AG04449 (cell line): ENCODE measurements around the gene KCNQ5.

Experiments used
- CTCF ChIA-PET: fragments of 350-600 bp; formaldehyde crosslinking; extraction: SDS; loops from one replicate; lab custom pipeline; 2021; ENCODE audit warnings: antibody characterized with exemption; lab: Yijun Ruan, JAX
- POLR2A ChIA-PET: fragments of 400-600, 350-600 bp; formaldehyde crosslinking; extraction: SDS; loops from one replicate; lab custom pipeline; 2020; ENCODE audit warnings: antibody characterized with exemption, inconsistent platforms; lab: Yijun Ruan, JAX
- DNase-seq: peaks from one replicate; pipeline ENCODE4 v3.0.0-alpha.2; 2010; ENCODE audit warnings: low read depth, low spot score
- H3K4me3 ChIP-seq: 2 replicates; pipeline ENCODE4 v1.5.1; 2011; ENCODE audit warnings: low read depth, mild to moderate bottlenecking, control low read depth, low read length
- TF ChIP-seq, protein P1 (sequence below): IDR thresholded peaks from one replicate; pipeline ENCODE4 v1.5.1; 2011; ENCODE audit warnings: mild to moderate bottlenecking, moderate library complexity, low read length, control low read depth, inconsistent platforms; ENCODE audit not compliant: insufficient read depth; ENCODE audit errors: missing control alignments

The KCNQ5 gene

DNA sequence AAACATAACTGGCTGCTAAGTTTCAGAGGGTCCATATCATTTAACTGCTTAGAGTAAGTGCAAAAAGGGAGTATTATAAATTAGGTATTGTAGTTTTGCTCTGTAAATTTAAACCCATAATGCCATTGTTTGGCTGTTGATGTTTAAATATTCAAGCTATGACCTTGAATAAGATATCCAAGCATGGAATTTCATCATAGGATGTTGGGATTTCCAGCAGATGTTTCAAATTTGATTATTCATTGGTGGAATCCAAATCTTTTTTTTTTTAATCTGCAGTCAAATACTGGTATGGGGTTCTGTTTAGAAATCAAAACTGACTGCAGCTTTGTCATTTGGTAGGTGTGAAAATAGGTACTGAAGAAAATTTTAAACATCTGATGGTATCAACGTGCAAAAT, 442.4 kb downstream of the KCNQ5 start:
- no peak overlapping the region for H3K4me3 ChIP-seq
- ChIA-PET CTCF (interaction anchor here (1.1 to 1.4 kb wide), 3 partner anchors 9 to 439 kb away, joined by 4 read pairs; no protein-coding TSS in a partner anchor), POLR2A (no interaction called here)
- TF ChIP-seq, protein P1, sequence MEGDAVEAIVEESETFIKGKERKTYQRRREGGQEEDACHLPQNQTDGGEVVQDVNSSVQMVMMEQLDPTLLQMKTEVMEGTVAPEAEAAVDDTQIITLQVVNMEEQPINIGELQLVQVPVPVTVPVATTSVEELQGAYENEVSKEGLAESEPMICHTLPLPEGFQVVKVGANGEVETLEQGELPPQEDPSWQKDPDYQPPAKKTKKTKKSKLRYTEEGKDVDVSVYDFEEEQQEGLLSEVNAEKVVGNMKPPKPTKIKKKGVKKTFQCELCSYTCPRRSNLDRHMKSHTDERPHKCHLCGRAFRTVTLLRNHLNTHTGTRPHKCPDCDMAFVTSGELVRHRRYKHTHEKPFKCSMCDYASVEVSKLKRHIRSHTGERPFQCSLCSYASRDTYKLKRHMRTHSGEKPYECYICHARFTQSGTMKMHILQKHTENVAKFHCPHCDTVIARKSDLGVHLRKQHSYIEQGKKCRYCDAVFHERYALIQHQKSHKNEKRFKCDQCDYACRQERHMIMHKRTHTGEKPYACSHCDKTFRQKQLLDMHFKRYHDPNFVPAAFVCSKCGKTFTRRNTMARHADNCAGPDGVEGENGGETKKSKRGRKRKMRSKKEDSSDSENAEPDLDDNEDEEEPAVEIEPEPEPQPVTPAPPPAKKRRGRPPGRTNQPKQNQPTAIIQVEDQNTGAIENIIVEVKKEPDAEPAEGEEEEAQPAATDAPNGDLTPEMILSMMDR, result no peak
- DNase-seq, result no peak

DNA sequence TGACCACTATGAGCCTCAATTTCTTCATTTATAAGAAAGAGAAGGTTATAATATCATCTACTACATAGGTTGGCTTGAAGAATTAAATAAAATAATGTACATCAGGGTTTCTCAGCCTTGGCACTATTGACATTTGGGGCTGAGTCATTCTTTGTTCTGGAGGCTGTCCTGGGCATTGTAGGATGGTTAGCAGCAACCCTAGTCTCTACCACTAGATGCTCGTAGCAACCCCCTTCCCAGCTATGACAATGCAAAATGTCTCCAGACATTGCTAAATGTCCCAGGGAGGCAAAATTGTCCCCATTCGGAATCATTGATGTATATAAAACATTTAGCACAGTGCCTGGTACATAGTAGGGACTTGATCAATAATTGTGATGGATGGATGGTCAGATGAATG, 451.4 kb downstream of the KCNQ5 start:
- TF ChIP-seq, protein P1, result no peak
- ChIA-PET POLR2A (no interaction called here), CTCF (interaction anchor here (0.9 to 1.9 kb wide), 2 partner anchors 9 kb away, joined by 3 to 4 read pairs; no protein-coding TSS in a partner anchor)
- DNase-seq, result no peak
- no peak overlapping the region for H3K4me3 ChIP-seq

DNA sequence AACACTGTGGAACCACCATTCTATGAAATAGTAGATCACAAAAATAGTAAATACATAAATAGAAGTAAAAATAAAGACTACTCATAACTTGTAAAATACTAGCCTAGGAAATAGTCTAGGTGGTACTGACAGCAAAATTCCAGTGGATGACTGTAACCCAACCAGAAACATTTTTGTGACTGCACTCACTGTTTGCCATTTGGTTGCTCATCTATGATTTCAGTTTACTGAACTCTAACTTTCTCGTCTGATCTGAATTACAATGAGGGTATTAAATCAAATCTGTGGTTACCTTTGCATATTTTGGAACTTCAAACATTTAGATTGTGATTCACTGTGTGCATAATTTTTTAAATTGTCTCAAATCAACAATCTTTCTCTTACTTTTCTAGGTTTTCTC, 452.3 kb downstream of the KCNQ5 start:
- POLR2A ChIA-PET, result no interaction called here
- DNase-seq, result no peak

DNA sequence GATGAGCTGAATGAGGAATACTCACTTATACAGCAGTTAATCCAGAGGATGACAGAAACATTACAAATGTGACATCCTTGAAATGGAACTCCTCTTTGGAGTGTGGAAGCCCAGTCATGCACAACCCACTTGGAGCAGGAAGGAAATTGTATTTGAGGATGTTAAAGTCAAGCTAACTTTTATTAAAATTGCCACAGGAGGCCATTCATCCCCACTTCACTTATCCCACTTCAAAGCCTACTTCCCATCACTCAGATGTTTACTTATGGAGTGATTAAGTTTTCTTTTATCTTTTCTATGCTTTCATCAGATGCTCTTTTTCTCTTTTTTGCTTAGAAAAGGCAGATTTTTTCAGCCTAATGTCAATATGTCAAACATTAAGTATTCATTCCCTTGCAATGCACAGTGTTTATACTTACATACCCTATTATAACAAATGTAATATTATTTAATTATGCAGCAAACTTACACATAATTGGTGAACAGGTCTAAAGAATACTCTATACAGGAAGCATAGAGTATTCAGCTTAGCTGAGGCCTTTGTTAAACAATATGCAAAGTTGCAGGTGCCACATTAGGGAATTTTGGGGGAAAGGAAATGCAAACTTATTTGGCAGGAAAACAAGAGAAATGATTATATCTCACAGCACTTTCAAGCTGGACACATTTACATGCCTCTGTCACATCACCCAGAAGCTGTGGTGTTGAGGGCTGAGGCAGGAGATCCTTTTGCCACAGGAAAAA, 454.5 kb downstream of the KCNQ5 start:
- ChIA-PET CTCF (interaction anchor here (0.8 to 1.4 kb wide), 2 partner anchors 12 to 460 kb away, joined by 3 to 4 read pairs; no protein-coding TSS in a partner anchor), POLR2A (no interaction called here)
- H3K4me3 ChIP-seq, result no peak overlapping the region
- no peak for DNase-seq
- TF ChIP-seq, protein P1, result no peak

More for the DNA sequence above, 452.3 kb downstream of the KCNQ5 start:
- TF ChIP-seq, protein P1, result no peak
- CTCF ChIA-PET, result interaction anchor here (1.9 kb wide), 1 partner anchor 10 kb away, joined by 4 read pairs; no protein-coding TSS in a partner anchor
- no peak overlapping the region for H3K4me3 ChIP-seq

DNA sequence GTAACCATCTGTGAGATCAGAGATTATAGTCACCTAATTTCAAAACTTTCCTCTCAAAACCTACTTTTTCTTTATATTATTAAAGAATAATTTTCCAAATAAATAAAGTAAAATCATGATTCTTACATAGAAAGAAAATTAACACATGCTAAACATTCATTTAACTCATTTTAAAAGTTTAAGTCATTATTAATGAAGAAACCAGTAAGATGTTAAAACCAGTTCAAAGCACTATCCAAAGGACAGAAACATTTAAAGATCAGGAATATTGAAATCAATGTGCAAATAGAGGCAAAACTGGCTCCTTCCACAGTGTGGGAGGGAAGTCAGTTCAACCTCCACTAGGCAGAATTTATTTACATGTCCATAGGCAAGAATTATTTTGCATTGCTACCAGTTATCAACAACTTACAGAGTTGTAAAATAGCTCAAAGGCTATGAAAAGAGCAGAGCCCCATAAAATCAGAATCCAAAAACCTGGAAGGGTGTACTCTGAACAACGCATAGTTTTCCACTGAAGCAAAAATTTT, 456.5 kb downstream of the KCNQ5 start:
- POLR2A ChIA-PET, result interaction anchor here (0.6 kb wide), 1 partner anchor 1017 kb away, joined by 3 read pairs; no protein-coding TSS in a partner anchor

More for the DNA sequence above, 456.5 kb downstream of the KCNQ5 start:
- no peak overlapping the region for H3K4me3 ChIP-seq
- TF ChIP-seq, protein P1, result no peak
- CTCF ChIA-PET, result interaction anchor here (0.9 kb wide), 1 partner anchor 667 kb away, joined by 3 read pairs; no protein-coding TSS in a partner anchor
- no peak for DNase-seq
